Measurements from ENCODE around the gene NKD1.

The NKD1 gene

DNA sequence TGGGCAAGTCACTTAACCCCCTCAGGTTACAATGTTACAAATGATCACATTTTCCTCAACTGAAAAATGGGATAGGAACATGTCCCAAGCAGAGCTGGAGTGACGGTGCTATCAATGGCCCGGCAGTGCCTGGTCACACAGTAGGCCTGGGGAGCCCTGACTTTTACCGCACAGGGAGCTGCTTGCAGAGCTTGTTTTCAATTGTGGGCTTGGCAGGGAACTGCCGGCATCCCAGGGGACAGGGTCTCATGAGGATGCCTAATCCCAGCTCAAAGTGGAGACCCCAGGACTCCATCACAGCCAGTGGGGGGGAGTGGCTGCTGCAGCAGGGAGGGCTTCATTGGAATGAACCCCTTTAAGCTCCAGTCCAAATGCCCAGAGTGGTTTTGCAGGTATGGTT, 121.5 kb downstream of the NKD1 start:
- in situ Hi-C loops (cut with HindIII; ENCODE audit: low pct_ligation_motif_present, low pct_unique_long_range_greater_than_20kb, low sequenced_read_pairs): no loop called here
- DNase-seq: no peak

DNA sequence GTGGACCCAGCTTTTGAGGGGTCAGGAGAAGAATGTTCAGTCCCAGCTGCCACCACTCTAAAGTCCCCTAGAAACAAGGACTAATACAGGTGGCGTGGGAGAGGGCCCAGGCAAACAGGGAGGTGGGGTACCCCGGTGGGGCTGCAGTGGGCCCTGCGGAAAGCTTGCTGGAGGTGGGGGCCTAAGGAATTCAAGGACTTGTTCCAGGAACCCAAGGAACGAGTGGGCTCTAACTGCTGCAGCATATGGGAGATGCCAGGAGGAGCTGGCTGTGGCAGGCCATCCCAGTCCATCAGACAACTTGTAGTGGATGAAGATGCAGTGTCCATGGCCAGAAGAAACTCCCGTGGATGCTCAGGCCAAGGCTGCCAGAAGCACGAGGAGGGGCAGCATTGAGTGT, 122.3 kb downstream of the NKD1 start:
- no peak for DNase-seq
- in situ Hi-C loops (cut with HindIII; ENCODE audit: low pct_ligation_motif_present, low pct_unique_long_range_greater_than_20kb, low sequenced_read_pairs): no loop called here

- in situ Hi-C loops (cut with HindIII; ENCODE audit: low pct_ligation_motif_present, low pct_unique_long_range_greater_than_20kb, low sequenced_read_pairs): no loop called here
- peak; percentile 67 for DNase-seq
Measured at GRCh38 chr16:50671644-50672260, 123.6 kb downstream of the NKD1 start.

GRCh38 chr16:50673496-50674275, 125.5 kb downstream of the NKD1 start:
- in situ Hi-C loops (cut with HindIII; ENCODE audit: low pct_ligation_motif_present, low pct_unique_long_range_greater_than_20kb, low sequenced_read_pairs): no loop called here

DNA sequence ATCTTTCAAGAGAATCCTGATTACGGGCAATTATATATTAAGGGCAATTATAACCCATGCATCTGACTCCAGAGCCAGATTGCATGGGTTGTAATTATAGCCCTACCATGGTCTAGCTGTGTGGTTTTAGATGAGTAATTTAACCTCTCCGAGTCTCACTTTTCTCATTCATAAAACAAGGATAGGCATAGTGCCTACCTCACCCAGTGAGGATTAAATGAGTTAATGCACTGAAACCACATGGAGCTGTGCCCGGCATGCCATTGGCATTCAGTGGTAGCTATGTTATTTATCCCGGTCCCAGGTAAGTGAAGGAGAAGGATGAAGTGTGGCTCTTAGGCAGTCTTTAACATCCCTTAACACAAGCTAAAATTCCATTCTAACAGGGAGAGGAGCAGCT, 126.6 kb downstream of the NKD1 start:
- in situ Hi-C loops (cut with HindIII; ENCODE audit: low pct_ligation_motif_present, low pct_unique_long_range_greater_than_20kb, low sequenced_read_pairs): no loop called here
- no peak for DNase-seq

More at GRCh38 chr16:50673496-50674275, 125.5 kb downstream of the NKD1 start:
- no peak for DNase-seq

GRCh38 chr16:50675686-50676610, 127.8 kb downstream of the NKD1 start:
- in situ Hi-C loops (cut with HindIII; ENCODE audit: low pct_ligation_motif_present, low pct_unique_long_range_greater_than_20kb, low sequenced_read_pairs): no loop called here
- DNase-seq: no peak

GRCh38 chr16:50676684-50677225, 128.6 kb downstream of the NKD1 start:
- DNase-seq: no peak
- in situ Hi-C loops (cut with HindIII; ENCODE audit: low pct_ligation_motif_present, low pct_unique_long_range_greater_than_20kb, low sequenced_read_pairs): no loop called here

GRCh38 chr16:50677351-50677750, 129.2 kb downstream of the NKD1 start:
- DNase-seq: no peak

GRCh38 chr16:50678531-50678930, 130.3 kb downstream of the NKD1 start:
- in situ Hi-C loops (cut with HindIII; ENCODE audit: low pct_ligation_motif_present, low pct_unique_long_range_greater_than_20kb, low sequenced_read_pairs): no loop called here

More at GRCh38 chr16:50677351-50677750, 129.2 kb downstream of the NKD1 start:
- in situ Hi-C loops (cut with HindIII; ENCODE audit: low pct_ligation_motif_present, low pct_unique_long_range_greater_than_20kb, low sequenced_read_pairs): no loop called here

DNA sequence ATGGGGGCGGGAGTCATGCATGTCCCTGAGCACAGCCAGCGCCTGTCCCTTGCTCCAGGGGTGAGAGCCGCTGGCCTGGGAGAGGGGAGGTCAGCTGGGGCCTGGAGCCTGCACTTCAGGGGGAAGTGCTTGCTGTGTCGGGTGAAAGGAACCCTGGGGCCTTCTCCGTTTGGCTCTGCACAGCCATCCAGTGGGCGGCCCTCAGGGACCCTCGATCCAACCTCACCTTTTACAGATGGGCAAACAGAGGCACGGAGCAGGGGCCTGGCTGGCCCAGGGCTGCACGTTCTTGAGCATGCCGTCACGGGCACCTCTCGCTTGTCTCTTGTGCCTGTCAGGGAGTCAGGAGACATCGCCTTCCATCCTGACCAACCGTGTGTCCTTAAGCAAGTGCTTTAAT, 131.1 kb downstream of the NKD1 start:
- in situ Hi-C loops (cut with HindIII; ENCODE audit: low pct_ligation_motif_present, low pct_unique_long_range_greater_than_20kb, low sequenced_read_pairs): no loop called here
- no peak for DNase-seq

More at GRCh38 chr16:50678531-50678930, 130.3 kb downstream of the NKD1 start:
- DNase-seq: no peak

DNA sequence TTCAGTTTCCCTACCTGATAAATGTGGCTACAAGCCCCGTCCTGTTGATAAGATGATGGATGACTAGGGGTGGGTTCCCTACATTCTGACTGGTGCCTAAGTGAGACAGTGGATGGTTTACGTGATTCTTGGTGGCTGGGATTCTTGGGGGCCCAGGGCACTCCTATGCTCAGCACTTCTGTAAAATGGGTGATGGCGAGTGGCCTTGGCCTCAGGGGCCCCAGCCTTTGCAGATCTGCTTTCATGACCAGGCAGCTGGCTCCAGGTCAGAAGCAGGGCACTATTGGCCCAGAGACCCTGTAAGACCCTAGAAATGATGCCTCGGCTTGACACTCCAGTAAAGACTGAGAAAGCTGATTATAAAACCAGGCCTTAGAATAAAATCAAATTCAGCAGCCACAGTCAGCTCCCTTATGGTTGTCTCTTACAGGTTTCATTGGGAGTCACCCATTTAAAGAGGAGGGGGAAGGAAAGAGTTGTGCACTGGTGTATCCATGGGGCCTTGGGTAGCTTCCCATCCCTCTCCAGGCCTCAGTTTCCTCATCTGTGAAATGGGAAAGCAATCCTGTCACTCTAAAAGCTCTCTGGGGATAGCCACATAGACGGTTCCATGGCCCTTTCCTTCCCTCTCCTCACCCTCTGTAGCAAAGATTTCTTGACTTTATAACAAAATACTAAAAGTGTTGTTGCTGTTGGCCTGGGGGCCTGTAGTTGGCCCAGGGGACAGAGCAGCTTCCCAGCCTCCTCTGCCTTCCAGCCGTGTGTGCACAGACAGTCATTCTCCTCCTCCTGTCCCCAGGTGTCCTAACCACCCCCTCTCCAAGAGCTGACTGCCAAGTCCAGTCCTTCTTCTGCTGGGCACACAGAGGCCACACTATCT, 131.7 kb downstream of the NKD1 start:
- DNase-seq: no peak
- in situ Hi-C loops (cut with HindIII; ENCODE audit: low pct_ligation_motif_present, low pct_unique_long_range_greater_than_20kb, low sequenced_read_pairs): no loop called here

DNA sequence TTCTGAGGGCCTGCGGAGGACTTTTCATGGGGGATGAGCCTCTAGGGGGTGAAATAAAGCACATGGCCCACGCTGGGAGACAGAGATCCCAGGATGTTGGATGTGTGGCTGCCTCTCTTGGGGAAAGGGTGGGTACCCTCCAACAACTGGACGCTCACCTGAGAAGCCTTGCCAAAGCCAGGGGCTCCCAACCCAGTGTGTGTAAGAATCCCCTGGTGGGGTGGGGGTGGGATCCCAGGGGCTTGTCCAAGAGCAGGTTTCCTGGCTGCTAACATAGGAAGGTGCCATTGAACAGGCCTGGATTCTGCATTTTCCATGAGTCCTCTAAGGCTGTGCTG, 132.3 kb downstream of the NKD1 start:
- in situ Hi-C loops (cut with HindIII; ENCODE audit: low pct_ligation_motif_present, low pct_unique_long_range_greater_than_20kb, low sequenced_read_pairs): no loop called here

DNA sequence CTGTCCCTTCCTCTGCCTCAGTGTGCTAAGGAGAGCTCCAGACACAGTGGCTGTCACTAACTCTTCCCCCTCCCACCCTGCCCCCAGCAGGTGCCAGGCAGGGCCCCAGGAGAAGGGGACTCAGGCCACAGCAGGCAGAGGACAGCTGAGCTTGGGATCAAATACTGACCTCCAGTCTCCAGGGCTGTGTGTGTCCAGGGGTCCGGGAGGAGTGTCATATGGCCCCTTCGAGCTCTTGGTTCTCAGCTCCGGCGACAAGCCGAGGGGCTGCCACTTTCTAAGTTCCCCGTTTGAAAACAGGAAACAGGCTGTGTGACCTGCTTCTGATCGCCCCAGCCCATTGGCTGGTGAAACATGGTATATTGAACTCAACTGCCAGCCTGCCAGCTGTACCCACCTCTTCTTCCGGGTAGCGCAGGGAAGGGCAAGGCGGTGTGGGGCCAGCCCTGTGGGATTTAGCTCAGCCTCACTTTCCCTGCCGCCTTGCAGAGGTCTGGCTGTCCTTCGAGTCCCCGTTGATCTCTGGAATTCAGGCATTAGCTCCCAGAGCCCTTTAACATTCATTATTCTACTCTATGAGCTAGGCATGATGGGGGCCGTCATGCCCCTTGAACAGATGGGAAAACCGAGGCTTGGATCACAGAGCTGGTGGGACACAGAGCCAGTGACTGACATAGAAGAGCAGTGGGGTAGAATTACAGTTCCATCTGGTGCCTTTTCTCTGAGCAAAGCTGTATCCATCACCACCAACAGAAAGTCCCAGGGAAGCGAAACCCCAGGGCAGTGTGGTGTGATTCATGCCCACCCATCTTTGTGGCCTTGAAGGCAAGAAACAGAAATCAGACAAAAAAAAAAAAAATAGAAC, 133.1 kb downstream of the NKD1 start, which contains the start of gene SNX20:
TSS of gene SNX20 (minus strand) at position 292 of the 865 bp plus-strand sequence. CDS start 3,786 bp downstream, outside the sequence.
- in situ Hi-C loops (cut with HindIII; ENCODE audit: low pct_ligation_motif_present, low pct_unique_long_range_greater_than_20kb, low sequenced_read_pairs): no loop called here
- DNase-seq: no peak

More for the DNA sequence above, 132.3 kb downstream of the NKD1 start:
- DNase-seq: no peak

GRCh38 chr16:50683689-50684374, 135.6 kb downstream of the NKD1 start:
- DNase-seq: no peak
- in situ Hi-C loops (cut with HindIII; ENCODE audit: low pct_ligation_motif_present, low pct_unique_long_range_greater_than_20kb, low sequenced_read_pairs): no loop called here

DNA sequence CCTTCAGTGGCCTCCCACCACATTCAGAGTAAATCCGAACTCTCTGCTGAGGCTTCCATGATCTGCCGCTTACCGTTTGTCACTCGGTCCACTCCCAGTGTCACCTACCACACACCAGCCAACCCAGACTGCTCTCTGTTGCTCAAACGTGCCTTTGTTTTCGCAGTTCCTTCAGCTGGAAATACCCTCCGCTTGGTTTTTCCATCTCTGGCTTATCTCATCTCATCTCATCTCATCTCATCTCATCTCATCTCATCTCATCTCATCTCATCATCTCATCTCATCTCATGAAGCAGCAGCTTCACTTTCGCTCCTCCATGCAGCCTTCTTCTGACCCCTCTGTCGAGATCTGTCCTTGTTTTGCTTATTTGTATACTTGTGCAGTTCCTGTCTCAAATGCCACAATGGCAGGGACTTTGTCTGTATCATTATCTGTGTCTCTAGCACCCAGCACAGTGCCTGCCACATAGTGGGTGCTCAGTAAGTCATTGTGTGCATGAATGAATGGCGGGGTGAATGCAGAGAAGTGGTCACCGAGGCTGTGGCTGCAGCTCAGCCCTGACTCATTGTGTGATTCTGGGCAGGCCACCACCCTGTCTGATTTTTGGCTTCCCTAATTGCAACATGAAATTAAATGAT, 136.7 kb downstream of the NKD1 start:
- in situ Hi-C loops (cut with HindIII; ENCODE audit: low pct_ligation_motif_present, low pct_unique_long_range_greater_than_20kb, low sequenced_read_pairs): no loop called here
- DNase-seq: no peak

GRCh38 chr16:50685462-50686063, 137.4 kb downstream of the NKD1 start:
- in situ Hi-C loops (cut with HindIII; ENCODE audit: low pct_ligation_motif_present, low pct_unique_long_range_greater_than_20kb, low sequenced_read_pairs): no loop called here
- no peak for DNase-seq

Data from ACHN (cell line).